Ramos (cell line): ENCODE data around the gene SPEM1.

Source experiments
- in situ Hi-C: fragments of 300-500 bp; cut with MboI; formaldehyde crosslinking; loops from one replicate; pipeline ENCODE4 v1.14.3; 2022; ENCODE audit warnings: low sequenced_read_pairs; ENCODE audit not compliant: unreplicated experiment

Gene SPEM1

GRCh38 chr17:7416323-7416722, 3.8 kb upstream of the SPEM1 start:
- in situ Hi-C loops, result no loop called here

- in situ Hi-C loops, result no loop called here
Measured at GRCh38 chr17:7417056-7417655, 3.0 kb upstream of the SPEM1 start.

- in situ Hi-C loops, result no loop called here
Measured at GRCh38 chr17:7418472-7419152, 1.5 kb upstream of the SPEM1 start.

- in situ Hi-C loops, result no loop called here
Measured at GRCh38 chr17:7421186-7421585, 1.1 kb downstream of the SPEM1 start.

- in situ Hi-C loops, result no loop called here
Measured at GRCh38 chr17:7423679-7424078, 3.6 kb downstream of the SPEM1 start.

GRCh38 chr17:7425316-7425715, 5.2 kb downstream of the SPEM1 start, which contains the start of gene SPEM2:
SPEM2 (plus strand) TSS chr17:7425616; CDS start chr17:7425689, 73 bp downstream.
- in situ Hi-C loops, result no loop called here

- in situ Hi-C loops, result no loop called here
Measured at GRCh38 chr17:7425756-7426155, 5.6 kb downstream of the SPEM1 start.

GRCh38 chr17:7426203-7426863, 6.2 kb downstream of the SPEM1 start:
- in situ Hi-C loops, result no loop called here

GRCh38 chr17:7426896-7427489, 6.9 kb downstream of the SPEM1 start:
- in situ Hi-C loops, result no loop called here

- in situ Hi-C loops, result no loop called here
Measured at GRCh38 chr17:7427549-7427948, 7.4 kb downstream of the SPEM1 start.

GRCh38 chr17:7428557-7428956, 8.4 kb downstream of the SPEM1 start, which contains the start of gene SPEM3:
SPEM3 (plus strand) TSS chr17:7428857; CDS start chr17:7428903, 46 bp downstream.
- in situ Hi-C loops, result no loop called here

GRCh38 chr17:7429722-7430121, 9.6 kb downstream of the SPEM1 start:
- in situ Hi-C loops, result no loop called here

- in situ Hi-C loops, result no loop called here
Measured at GRCh38 chr17:7431231-7431630, 11.1 kb downstream of the SPEM1 start.

GRCh38 chr17:7432296-7432695, 12.2 kb downstream of the SPEM1 start:
- in situ Hi-C loops, result no loop called here

- in situ Hi-C loops, result no loop called here
Measured at GRCh38 chr17:7435676-7436555, 15.8 kb downstream of the SPEM1 start.

- in situ Hi-C loops, result no loop called here
Measured at GRCh38 chr17:7436556-7437368, 16.6 kb downstream of the SPEM1 start.

GRCh38 chr17:7437369-7437863, 17.3 kb downstream of the SPEM1 start:
- in situ Hi-C loops, result no loop called here

- in situ Hi-C loops, result no loop called here
Measured at GRCh38 chr17:7437950-7438614, 18.0 kb downstream of the SPEM1 start.
